ENCODE results near the gene ZNF621. TPM values are rescaled to one million over a fixed set of nuclear protein-coding genes. Genes with fewer than 3 reads are reported as not detected.
"Not testable (repeated sequence)": the region's sequence is repeated elsewhere in the genome, so short reads cannot be mapped to it uniquely, and the experiment has no call there.

Gene ZNF621
- polyA plus RNA-seq, 4 donors: 19.1 to 31.4 (median 29.5) TPM

DNA sequence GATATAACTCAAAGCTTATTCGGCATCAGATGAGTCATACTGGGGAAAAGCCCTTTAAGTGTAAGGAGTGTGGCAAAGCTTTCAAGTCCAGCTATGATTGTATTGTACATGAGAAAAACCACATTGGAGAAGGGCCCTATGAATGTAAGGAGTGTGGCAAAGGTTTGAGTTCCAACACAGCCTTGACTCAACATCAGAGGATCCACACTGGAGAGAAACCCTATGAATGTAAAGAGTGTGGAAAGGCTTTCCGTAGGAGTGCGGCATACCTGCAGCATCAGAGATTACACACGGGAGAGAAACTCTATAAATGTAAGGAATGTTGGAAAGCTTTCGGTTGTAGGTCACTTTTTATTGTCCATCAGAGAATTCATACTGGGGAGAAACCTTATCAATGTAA is 7.5 kb downstream of the ZNF621 start:
- DNase-seq (ENCODE audit: low read depth in 4 of 4, low spot score in 3 of 4): no peak

DNA sequence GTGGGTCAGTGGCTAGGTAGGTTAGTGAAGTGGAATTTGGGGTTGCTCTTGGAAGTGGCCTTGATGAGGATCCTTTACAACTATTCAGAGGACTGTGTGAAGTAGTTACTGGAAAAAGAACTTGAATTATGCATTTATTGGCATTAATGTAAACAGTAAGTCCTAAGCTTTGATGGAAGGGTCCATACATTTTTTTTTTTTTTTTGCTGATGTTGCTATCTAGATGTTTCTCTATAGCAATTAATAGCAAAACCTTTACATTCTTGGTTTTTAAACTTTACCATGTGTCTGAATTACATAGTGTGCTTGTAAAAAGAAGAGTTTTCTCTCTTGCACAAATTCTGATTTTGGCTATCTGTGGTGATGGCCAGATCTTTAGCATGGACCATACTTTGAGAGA is 9.5 kb downstream of the ZNF621 start:
- no peak for DNase-seq (ENCODE audit: low read depth in 4 of 4, low spot score in 3 of 4)

DNA sequence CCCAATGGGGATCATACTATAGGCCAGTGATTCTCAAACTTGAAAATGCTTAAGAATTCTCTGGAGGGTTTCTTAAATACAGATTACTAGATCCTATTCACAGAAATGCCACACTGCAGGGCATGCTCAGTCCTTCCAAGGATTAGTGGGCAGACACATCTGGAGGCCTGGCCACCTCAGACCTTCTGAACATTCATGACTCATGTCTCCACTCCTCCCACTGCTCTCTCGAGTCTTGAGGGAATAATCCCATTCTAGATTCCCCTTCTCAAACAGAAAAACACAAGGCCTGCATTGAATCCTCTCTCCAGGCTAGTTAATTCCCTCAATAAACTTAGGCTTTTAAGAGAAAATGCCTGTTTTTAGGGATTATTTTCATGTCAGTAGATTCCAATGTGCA is 22.1 kb downstream of the ZNF621 start:
- no peak for DNase-seq (ENCODE audit: low read depth in 4 of 4, low spot score in 3 of 4)

DNA sequence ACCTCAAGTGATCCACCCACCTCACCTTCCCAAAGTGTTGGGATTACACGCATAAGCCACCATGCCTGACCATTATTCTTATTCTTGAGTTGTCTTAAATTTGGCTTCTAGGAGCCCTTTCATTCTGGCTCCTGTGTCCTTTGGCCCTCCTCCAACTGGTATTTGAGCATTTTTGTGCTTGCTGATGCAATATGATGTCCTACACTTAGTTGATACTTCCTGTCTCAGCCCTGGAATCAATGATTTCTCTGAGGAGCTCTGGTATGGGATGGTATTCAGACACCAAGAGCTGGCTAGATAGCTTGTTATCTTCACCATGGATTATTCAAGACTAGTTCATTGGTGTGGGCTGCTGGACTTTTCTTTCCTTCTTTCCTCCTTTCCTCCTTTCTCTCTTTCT is 25.4 kb downstream of the ZNF621 start:
- DNase-seq (ENCODE audit: low read depth in 4 of 4, low spot score in 3 of 4): no peak

GRCh38 chr3:40557575-40558161 is 32.9 kb downstream of the ZNF621 start:
- no peak for DNase-seq (ENCODE audit: low read depth in 4 of 4, low spot score in 3 of 4)

DNA sequence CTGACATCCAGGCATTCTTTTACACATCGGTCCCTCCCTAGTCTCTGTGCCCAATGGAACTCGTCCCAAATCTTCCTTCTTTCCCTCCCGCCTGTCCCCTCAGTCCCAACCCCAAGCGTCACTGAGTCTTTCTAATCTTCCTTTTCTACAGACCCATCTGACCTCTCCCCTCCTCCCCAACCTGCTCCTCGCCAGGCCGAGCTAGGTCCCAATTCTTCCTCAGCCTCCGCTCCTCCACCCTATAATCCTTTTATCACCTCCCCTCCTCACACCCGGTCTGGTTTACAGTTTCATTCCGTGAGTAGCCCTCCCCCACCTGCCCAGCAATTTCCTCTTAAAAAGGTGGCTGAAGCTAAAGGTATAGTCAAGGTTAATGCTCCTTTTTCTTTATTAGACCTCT is 37.7 kb downstream of the ZNF621 start:
- not testable (repeated sequence) for DNase-seq (ENCODE audit: low read depth in 4 of 4, low spot score in 3 of 4)

DNA sequence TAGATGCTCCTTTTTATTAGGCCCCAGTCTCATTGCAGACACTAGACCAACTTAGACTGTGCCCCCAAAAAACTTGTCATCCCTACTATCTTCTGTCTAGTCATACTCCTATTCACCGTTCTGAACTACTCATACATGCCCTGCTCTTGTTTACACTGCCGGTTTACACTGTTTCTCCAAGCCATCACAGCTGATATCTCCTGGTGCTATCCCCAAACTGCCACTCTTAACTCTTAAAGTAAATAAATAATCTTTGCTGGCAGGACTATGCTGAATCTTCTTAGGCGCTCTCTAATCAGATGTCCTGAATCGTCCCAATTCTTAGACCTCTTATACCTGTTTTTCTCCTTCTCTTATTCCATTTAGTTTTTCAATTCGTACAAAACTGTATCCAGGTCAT is 40.9 kb downstream of the ZNF621 start:
- DNase-seq (ENCODE audit: low read depth in 4 of 4, low spot score in 3 of 4): not testable (repeated sequence)

DNA sequence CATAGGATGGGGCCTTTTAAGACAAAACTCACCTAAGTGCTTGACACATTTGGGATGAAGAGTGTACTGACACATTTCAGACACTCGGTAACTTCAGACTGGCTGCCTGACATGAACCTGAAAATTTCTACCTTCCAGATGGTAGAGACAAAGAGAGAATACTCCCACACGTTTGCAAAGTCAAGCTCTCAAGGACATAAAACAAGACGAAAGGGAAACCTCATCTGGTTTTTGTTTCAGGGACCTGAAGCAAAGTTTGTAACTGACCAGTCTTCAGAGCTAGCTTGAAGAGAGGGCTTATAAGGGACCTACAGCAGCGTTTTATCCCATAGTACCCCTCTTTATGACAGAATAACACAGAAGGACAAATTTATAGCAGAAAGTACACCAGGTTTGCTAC is 41.9 kb downstream of the ZNF621 start:
- DNase-seq (ENCODE audit: low read depth in 4 of 4, low spot score in 3 of 4): peak in 1 of 4 donors; percentile 21

- no peak for DNase-seq (ENCODE audit: low read depth in 4 of 4, low spot score in 3 of 4)
Measured at GRCh38 chr3:40572588-40572987, 47.8 kb downstream of the ZNF621 start.

DNA sequence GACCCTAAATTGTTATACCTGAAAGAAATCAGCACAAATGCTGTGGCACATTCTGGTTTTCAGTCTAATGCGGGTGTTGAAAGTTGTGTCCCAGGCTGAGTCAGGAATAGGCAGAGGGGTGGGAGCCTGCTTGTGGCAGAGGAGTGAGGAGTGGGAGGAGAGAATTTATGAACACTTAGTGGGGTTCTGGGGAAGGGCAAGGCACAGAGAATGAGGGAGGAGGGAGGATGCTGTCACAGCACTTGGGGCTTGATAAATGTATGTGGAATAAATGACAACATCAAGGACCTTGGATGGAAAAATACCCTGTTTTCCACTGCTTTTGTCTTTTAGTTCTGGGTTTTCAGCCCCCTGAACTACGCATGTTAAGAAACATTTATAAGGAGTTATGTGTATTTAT is 49.3 kb downstream of the ZNF621 start:
- DNase-seq (ENCODE audit: low read depth in 4 of 4, low spot score in 3 of 4): no peak

DNA sequence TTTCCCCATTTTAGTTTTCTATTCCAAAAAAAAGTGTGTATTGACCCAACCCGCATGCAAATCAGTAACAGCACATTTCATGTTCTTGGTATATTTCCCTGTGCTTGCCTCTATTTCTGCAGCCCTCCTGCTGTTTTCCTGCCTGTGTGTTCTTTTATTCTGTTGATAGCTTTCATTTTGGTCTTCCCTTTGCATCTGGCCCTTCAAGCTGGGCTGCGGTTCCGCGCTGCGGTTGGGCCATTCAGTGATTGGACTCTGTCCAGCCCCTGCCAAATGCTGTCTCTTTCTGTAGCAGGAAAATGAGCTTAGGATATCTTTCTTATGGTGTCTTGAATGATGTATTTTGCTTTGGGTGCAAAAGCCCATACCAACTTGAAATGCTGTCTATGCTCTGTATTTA is 49.9 kb downstream of the ZNF621 start:
- DNase-seq (ENCODE audit: low read depth in 4 of 4, low spot score in 3 of 4): no peak

DNA sequence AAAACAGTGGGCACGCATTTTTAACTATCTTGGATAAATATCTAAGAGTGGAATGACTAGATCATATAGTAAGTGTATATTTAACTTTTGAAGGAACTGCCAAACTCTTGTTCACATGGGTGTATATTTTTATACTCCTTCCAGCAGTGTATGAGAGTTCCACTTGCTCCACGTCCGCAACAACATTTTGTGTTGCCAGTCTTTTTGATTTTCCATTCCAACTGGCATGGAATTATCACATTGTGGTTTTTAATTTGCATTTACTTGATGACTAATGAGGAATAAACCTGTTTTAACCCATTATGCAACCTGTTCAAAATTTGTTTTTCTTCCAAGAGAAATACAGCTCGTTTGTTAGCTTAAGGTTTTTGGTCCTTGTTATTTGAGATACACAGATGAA is 51.6 kb downstream of the ZNF621 start:
- no peak for DNase-seq (ENCODE audit: low read depth in 4 of 4, low spot score in 3 of 4)

DNA sequence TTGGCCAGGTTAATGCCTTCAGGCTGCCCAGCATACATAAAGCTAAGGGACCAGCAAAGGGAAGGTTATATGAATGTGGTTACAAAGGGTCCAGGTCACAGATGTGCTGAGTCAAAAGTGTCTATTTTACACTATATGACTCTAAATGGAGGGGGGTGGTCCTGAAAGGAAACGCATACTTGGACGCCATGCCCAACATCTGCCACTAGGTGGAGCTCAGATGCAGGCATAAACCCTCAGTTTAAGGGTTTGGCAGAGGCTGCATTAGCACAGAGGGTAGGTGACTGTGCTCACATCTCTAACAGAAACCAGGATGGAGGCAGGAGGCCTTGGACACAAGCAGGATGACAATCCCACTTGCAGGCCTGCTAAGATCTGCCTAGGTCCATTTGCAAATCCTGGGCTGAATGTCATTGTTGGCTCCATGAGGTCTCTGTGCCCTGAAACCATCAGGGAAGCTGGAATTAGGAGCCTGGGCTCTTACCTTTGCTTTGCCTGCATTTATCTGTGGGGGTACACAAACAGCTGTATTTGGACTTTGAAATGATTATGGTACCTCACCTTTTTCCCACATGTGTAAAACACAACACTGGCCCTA is 55.8 kb downstream of the ZNF621 start:
- peak; percentile 33 to 54 (median 39) for DNase-seq (ENCODE audit: low read depth in 4 of 4, low spot score in 3 of 4)

DNA sequence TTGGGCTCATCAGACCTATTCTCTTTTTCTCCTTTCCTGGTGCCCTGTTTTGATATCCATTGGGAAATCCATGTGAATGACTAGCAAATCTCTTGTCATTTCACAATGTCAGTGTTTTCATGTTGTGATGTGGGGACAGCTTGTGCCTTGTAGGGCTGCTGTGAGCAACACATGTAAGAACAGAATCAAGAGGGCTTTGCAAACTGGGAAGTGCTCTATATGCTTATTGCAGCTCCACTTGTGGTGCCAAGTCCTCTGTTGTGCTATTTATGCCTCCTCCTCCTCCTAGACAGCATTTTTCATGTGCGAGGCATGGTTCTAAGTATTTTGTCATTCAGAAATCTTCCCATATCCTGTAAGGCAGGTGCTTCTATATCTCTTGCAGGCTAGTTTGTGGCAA is 56.4 kb downstream of the ZNF621 start:
- no peak for DNase-seq (ENCODE audit: low read depth in 4 of 4, low spot score in 3 of 4)

- DNase-seq (ENCODE audit: low read depth in 4 of 4, low spot score in 3 of 4): no peak
Measured at GRCh38 chr3:40582401-40583027, 57.8 kb downstream of the ZNF621 start.

DNA sequence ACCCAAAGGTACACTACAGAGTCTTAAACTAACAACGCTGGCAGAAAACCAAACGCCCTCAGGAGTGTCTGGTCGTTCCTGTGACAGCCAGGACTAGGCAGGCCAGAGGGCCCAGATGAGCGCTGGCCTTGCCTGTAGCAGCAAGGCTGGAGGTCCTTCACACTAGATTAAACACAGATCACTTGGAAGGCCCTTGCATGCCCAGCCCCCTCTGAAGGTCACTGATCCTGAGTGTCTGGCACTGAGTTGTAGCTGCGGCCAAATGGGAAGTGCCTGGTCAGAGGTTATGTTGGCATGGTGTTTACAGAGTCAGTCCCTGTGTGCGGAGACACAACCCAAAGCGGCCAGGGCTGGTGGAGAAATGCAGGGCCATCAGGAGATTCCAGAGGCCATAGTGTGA is 58.9 kb downstream of the ZNF621 start:
- no peak for DNase-seq (ENCODE audit: low read depth in 4 of 4, low spot score in 3 of 4)

GRCh38 chr3:40584625-40585189 is 59.9 kb downstream of the ZNF621 start:
- peak; percentile 59 to 66 (median 60) for DNase-seq (ENCODE audit: low read depth in 4 of 4, low spot score in 3 of 4)

DNA sequence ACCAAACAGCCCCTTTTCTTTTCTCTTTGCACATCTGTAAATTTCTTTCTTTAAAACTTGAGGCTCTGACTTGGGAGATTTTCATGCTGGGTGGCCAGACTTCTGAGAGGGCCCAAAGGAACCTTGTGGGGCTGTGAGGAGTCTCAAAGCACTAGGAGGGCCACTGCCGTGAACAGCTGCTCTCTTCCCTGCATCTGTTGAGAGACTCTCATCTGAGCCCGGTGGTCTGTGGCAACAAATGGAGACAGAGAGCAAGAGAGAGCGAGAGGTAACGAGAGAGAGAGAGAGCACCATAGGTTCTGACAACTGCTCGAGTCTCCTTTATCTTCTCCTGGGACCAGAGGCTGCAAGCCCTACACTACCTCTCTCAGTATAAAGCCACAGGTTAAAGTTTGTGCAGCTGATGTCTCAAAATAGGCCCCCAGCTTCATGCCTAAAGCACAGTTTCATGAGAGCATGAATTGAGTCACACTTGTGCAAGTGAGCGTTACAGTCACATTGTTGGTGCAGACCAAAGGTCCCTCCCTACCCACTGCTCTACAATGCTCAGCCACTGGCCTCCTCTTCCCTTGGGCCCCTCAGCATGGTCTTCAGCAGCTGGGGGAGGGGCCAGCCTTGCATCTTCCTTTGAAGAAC is 60.7 kb downstream of the ZNF621 start:
- DNase-seq (ENCODE audit: low read depth in 4 of 4, low spot score in 3 of 4): no peak

- DNase-seq (ENCODE audit: low read depth in 4 of 4, low spot score in 3 of 4): no peak
Measured at GRCh38 chr3:40586901-40587300, 62.1 kb downstream of the ZNF621 start.

DNA sequence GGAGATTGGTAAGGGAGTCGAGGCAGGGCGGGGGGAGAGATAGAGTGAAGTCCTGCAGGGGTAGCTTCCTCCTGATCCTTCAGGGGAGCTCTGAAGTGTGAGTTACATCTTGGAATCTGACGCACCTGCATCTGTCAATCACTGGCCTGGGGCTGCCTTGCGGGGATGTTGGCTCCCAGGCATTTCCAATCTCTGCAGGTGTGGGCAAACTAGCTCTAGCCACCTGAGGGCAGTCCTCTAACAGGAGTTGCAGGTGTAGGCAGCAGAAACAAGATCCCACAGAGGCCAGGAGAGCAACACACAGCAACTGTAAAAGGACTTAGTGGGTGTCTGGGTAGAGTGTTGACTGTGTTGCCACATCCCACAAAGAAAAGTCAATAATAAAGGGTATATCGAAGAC is 63.6 kb downstream of the ZNF621 start:
- DNase-seq (ENCODE audit: low read depth in 4 of 4, low spot score in 3 of 4): no peak
